ENCODE measurements around the gene RFLNA.

- TF ChIP-seq EZH2phosphoT487 (IDR thresholded peaks at IDR 0.05; ENCODE audit: insufficient read depth, low read depth) (no peak), EZH2 (IDR thresholded peaks at IDR 0.05; ENCODE audit: insufficient read depth, poor library complexity, severe bottlenecking) (no peak)
Measured at GRCh38 chr12:124282287-124282686, 12.6 kb upstream of the RFLNA start.
